Endothelial cell of umbilical vein (primary cell): ENCODE measurements around the gene ETV6. TPM values are rescaled to one million over a fixed set of nuclear protein-coding genes. Genes with fewer than 3 reads are reported as not detected.

ENCODE experiments used
- BruUV-seq: library from RNA; stranded (reverse); fragments of 400-500 nt; replicated peaks from 2 replicates; lab custom pipeline; 2021; lab: Mats Ljungman, UMichigan
- CTCF ChIA-PET: fragments of 300-600, 350-600 bp; sonication (Branson Sonifier 250); formaldehyde crosslinking; loops from one replicate; lab custom pipeline; 2021; ENCODE audit warnings: antibody characterized with exemption, inconsistent platforms; lab: Charles Lee
- POLR2A ChIA-PET: fragments of 300-600, 350-600 bp; sonication (Branson Sonifier 250); formaldehyde crosslinking; loops from one replicate; lab custom pipeline; 2021; ENCODE audit warnings: antibody characterized with exemption, inconsistent platforms; lab: Charles Lee
- DNase-seq: peaks from one replicate; pipeline ENCODE4 v3.0.0-alpha.2; 2011; ENCODE audit warnings: low read depth, low spot score
- FAIRE-seq: peaks from 2 replicates; lab custom pipeline; 2011; peaks lifted over from hg19 to GRCh38; lab: Jason Lieb, UNC
- H2AFZ ChIP-seq: 2 replicates; pipeline ENCODE4 v1.6.0; 2012; ENCODE audit warnings: low read depth, low read length, control low read depth, inconsistent platforms
- H3K27ac ChIP-seq: 2 replicates; pipeline ENCODE4 v1.5.1; 2011; ENCODE audit warnings: low read depth, mild to moderate bottlenecking, control low read depth, low read length, moderate library complexity; ENCODE audit not compliant: insufficient read depth
- H3K27me3 ChIP-seq, 2 experiments: 2 replicates each; pipeline versions ENCODE4 v1.6.0 to v1.6.1; 2011; ENCODE audit warnings: low read length in 2 of 2, mixed read lengths in 1 of 2; ENCODE audit not compliant: control insufficient read depth in 2 of 2, insufficient read depth in 2 of 2
- H3K36me3 ChIP-seq, 2 experiments: 2 replicates in 1 of 2; 3 replicates in 1 of 2; pipeline ENCODE4 v1.5.1; 2011; ENCODE audit warnings: low read length in 2 of 2, mild to moderate bottlenecking in 1 of 2, moderate library complexity in 1 of 2; ENCODE audit not compliant: control insufficient read depth in 2 of 2, insufficient read depth in 2 of 2; ENCODE audit errors: extremely low read depth in 1 of 2
- H3K4me1 ChIP-seq: 3 replicates; pipeline ENCODE4 v1.5.1; 2011; ENCODE audit warnings: mild to moderate bottlenecking, low read length; ENCODE audit not compliant: control insufficient read depth, insufficient read depth; ENCODE audit errors: extremely low read depth
- H3K4me2 ChIP-seq: 2 replicates; pipeline ENCODE4 v1.6.1; 2011; ENCODE audit warnings: low read length, control low read depth, mixed read lengths; ENCODE audit not compliant: insufficient read depth
- H3K4me3 ChIP-seq, 3 experiments: fragments of 200-600 bp in 1 of 3; sonication (generic), shearing (Covaris generic) in 1 of 3; replicated peaks in 1 of 3; 2 replicates each; pipeline ENCODE4 v1.5.1; 2011 to 2016; ENCODE audit warnings: control low read depth in 3 of 3, low read length in 3 of 3, mild to moderate bottlenecking in 2 of 3, inconsistent platforms in 1 of 3, low read depth in 1 of 3, moderate library complexity in 1 of 3; ENCODE audit not compliant: insufficient read depth in 1 of 3
- H3K79me2 ChIP-seq: 2 replicates; pipeline ENCODE4 v1.6.0; 2012; ENCODE audit warnings: low read length, inconsistent platforms; ENCODE audit not compliant: control insufficient read depth, insufficient read depth
- H3K9ac ChIP-seq: replicated peaks from 2 replicates; pipeline ENCODE3; 2011; ENCODE audit warnings: low read length, control low read depth; ENCODE audit not compliant: insufficient read depth; ENCODE audit errors: extremely low read depth
- H3K9me1 ChIP-seq: replicated peaks from 3 replicates; pipeline ENCODE4 v1.6.0; 2011; ENCODE audit warnings: mild to moderate bottlenecking, low read length; ENCODE audit not compliant: control insufficient read depth, insufficient read depth; ENCODE audit errors: extremely low read depth
- H3K9me3 ChIP-seq: replicated peaks from 2 replicates; pipeline ENCODE4 v1.5.1; 2012; ENCODE audit warnings: low read length, inconsistent platforms; ENCODE audit not compliant: control insufficient read depth, insufficient read depth
- H4K20me1 ChIP-seq: replicated peaks from 2 replicates; pipeline ENCODE3; 2011; ENCODE audit warnings: mild to moderate bottlenecking, low read length; ENCODE audit not compliant: control insufficient read depth, insufficient read depth; ENCODE audit errors: extremely low read depth
- MYC ChIP-seq: IDR thresholded peaks from one replicate; pipeline ENCODE4 v1.6.1; 2011; ENCODE audit warnings: mild to moderate bottlenecking, low read depth, low read length
- dilution Hi-C: fragments of 300-500 bp; cut with MboI; formaldehyde crosslinking; loops from one replicate; pipeline ENCODE4 v1.15.0; 2019; ENCODE audit warnings: low sequenced_read_pairs; ENCODE audit not compliant: extremely low pct_ligation_motif_present
- intact Hi-C: fragments of 100-400 bp; cut with micrococcal nuclease; formaldehyde crosslinking; loops from one replicate; pipeline ENCODE4 v1.10.0; 2022
- polyA plus RNA-seq, 4 experiments: library from polyadenylated mRNA; depleted of rRNA in 3 of 4; stranded (reverse) in 3 of 4; unstranded in 1 of 4; fragments of >200 nt; gene quantifications; 2 replicates each; pipeline versions ENCODE4 v1.2.1 to v1.2.3, GENCODE V29; 2011 to 2012; ENCODE audit warnings: missing spikeins in 1 of 4
- total RNA-seq: library from RNA; stranded (reverse); gene quantifications from 2 replicates; pipeline ENCODE4 v1.2.3, GENCODE V29; 2021
- TF ChIP-seq, protein P1 (sequence below): IDR thresholded peaks from 2 replicates; pipeline ENCODE4 v1.6.1; 2011; ENCODE audit not compliant: insufficient read depth, insufficient read length
- TF ChIP-seq, protein P2 (sequence below), 2 donors: IDR thresholded peaks; 1 replicate in 1 of 2; 2 replicates in 1 of 2; pipeline ENCODE4 v1.5.1; 2011; ENCODE audit warnings: low read length in 2 of 2, mild to moderate bottlenecking in 2 of 2, moderate library complexity in 2 of 2, control low read depth in 1 of 2, inconsistent platforms in 1 of 2, low read depth in 1 of 2; ENCODE audit not compliant: insufficient read depth in 1 of 2; ENCODE audit errors: extremely low read depth in 1 of 2

Gene ETV6
- total and polyA plus RNA-seq, 2 donors (not counting 3 experiments of a cell fraction or from before 2014, with no cell fraction given) = 15.9 to 57.1 TPM

DNA sequence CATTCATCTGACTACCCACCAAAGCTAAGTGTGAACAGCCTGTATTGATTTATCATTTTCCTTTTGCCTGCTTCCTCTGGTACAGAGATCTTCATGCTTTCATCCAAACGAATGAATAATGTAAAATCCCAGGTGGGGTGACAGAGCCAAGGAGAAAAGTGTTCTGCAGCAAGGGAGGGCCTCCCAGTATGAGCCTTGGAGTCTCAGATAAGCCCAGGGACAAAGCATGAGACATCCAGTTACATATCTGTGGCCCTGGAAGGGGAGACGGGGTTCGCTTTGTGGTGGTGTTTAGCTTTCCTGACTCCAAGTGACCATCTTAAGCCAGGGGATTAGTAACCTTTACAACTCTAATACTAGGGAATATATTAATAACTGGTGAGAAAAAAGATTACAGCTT, 177.1 kb downstream of the ETV6 start:
- Histone ChIP-seq H3K27me3 (no peaks in the 10 kb centered on the region), H3K36me3 (peaks cover 3 to 9% of the 10 kb centered on the region in 2 experiments), H2AFZ (no peak overlapping the region), H3K9ac (no peak overlapping the region), H3K9me1 (no peaks in the 10 kb centered on the region), H3K4me2 (no peak overlapping the region), H3K4me1 (peaks cover 16% of the 10 kb centered on the region), H3K4me3 (no peak overlapping the region), H3K9me3 (no peaks in the 10 kb centered on the region), H3K79me2 (peaks cover 2% of the 10 kb centered on the region), H3K27ac (no peak overlapping the region), H4K20me1 (no peaks in the 10 kb centered on the region)
- BruUV-seq = no TSS peak
- dilution Hi-C loops (no loop called here), intact Hi-C loops (no loop called here)
- POLR2A ChIA-PET = no interaction called here
- no peak for DNase-seq
- TF ChIP-seq, protein P1, sequence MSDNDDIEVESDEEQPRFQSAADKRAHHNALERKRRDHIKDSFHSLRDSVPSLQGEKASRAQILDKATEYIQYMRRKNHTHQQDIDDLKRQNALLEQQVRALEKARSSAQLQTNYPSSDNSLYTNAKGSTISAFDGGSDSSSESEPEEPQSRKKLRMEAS = no peak
- TF ChIP-seq MYC = no peak
- TF ChIP-seq, protein P2, sequence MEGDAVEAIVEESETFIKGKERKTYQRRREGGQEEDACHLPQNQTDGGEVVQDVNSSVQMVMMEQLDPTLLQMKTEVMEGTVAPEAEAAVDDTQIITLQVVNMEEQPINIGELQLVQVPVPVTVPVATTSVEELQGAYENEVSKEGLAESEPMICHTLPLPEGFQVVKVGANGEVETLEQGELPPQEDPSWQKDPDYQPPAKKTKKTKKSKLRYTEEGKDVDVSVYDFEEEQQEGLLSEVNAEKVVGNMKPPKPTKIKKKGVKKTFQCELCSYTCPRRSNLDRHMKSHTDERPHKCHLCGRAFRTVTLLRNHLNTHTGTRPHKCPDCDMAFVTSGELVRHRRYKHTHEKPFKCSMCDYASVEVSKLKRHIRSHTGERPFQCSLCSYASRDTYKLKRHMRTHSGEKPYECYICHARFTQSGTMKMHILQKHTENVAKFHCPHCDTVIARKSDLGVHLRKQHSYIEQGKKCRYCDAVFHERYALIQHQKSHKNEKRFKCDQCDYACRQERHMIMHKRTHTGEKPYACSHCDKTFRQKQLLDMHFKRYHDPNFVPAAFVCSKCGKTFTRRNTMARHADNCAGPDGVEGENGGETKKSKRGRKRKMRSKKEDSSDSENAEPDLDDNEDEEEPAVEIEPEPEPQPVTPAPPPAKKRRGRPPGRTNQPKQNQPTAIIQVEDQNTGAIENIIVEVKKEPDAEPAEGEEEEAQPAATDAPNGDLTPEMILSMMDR (IDR thresholded peaks at IDR 0.05; ENCODE audit: extremely low read depth in 1 of 2, insufficient read depth in 1 of 2, low read depth in 1 of 2, low read length in 2 of 2) = no peak
- FAIRE-seq = no peak
- CTCF ChIA-PET = interaction anchor here (0.6 kb wide), 1 partner anchor 184 kb away, joined by 3 read pairs; no protein-coding TSS in a partner anchor
